Tibial nerve (tissue), 4 donors: Measurements from ENCODE around the gene FGD5.

Source experiments
- EP300 ChIP-seq, 2 donors: sonication (generic); formaldehyde crosslinking; IDR thresholded peaks; one replicate each; pipeline ENCODE4 v1.6.1; 2017; ENCODE audit warnings: antibody characterized with exemption in 2 of 2, mild to moderate bottlenecking in 1 of 2
- POLR2A ChIP-seq, 2 donors: fragments of 450-650 bp; IDR thresholded peaks; one replicate each; pipeline ENCODE4 v1.6.1; 2017; ENCODE audit warnings: antibody characterized with exemption in 2 of 2, mild to moderate bottlenecking in 2 of 2, moderate library complexity in 2 of 2
- TF ChIP-seq, protein P1 (sequence below), 5 experiments: fragments of 200-600 bp in 3 of 5; fragments of 450-650 bp in 2 of 5; sonication (generic) in 3 of 5; IDR thresholded peaks; one replicate each; pipeline ENCODE4 v1.5.1; 2016 to 2019; ENCODE audit warnings: antibody characterized with exemption in 5 of 5, mild to moderate bottlenecking in 3 of 5, moderate library complexity in 2 of 5

DNA sequence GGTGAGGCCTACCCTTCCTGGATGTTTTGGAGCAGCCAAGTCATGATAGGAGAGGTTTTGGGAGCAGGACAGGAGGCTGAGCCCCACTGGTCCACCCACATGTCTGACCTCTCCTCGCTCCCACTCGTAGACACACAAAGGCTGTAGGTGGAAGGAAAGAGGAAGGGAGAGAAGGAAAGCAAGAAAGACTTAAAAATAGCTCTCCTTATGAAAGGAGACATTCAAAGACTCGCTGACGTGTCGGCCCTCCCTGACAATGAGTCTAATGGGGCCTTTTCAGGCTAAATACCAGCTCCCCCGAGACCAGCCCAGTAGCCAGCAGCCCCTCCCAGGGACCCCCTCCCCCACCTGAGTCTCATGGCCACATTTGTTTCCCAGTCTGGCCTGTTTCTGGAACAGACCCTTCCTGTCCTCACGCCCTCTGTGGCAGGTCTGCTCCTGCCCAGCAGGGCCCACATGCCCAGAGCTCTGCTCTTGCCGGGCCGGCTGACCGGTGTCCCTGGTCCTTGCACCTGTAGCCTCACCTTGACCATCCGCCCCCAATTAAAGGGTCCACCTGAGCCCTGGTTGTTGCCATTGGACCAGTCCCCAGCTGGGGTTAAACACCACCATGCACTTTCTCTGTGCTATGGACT, 49.3 kb downstream of the FGD5 start:
- TF ChIP-seq, protein P1, sequence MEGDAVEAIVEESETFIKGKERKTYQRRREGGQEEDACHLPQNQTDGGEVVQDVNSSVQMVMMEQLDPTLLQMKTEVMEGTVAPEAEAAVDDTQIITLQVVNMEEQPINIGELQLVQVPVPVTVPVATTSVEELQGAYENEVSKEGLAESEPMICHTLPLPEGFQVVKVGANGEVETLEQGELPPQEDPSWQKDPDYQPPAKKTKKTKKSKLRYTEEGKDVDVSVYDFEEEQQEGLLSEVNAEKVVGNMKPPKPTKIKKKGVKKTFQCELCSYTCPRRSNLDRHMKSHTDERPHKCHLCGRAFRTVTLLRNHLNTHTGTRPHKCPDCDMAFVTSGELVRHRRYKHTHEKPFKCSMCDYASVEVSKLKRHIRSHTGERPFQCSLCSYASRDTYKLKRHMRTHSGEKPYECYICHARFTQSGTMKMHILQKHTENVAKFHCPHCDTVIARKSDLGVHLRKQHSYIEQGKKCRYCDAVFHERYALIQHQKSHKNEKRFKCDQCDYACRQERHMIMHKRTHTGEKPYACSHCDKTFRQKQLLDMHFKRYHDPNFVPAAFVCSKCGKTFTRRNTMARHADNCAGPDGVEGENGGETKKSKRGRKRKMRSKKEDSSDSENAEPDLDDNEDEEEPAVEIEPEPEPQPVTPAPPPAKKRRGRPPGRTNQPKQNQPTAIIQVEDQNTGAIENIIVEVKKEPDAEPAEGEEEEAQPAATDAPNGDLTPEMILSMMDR (IDR thresholded peaks at IDR 0.05) = no peak
- TF ChIP-seq POLR2A (IDR thresholded peaks at IDR 0.05) (no peak), EP300 (IDR thresholded peaks at IDR 0.05) (no peak)
